A549 (cell line): ENCODE measurements around the gene BAHCC1. TPM values are rescaled to one million over a fixed set of nuclear protein-coding genes. Genes with fewer than 3 reads are reported as not detected.

ENCODE experiments used
- ATAC-seq, 2 experiments: fragments of 200-7000 bp in 1 of 2; fragments of >200 bp in 1 of 2; cut with Nextera tagmentation in 1 of 2; cut with Tn5 transposase in 1 of 2; 3 replicates each; pipeline versions ENCODE4 v1.8.0 to v1.9.1; 2018 to 2020; ENCODE audit warnings: mild to moderate bottlenecking in 1 of 2, moderate library complexity in 1 of 2
- CTCF ChIA-PET: fragments of 300-600 bp; sonication (Branson Sonifier 250); formaldehyde crosslinking; extraction: SDS; loops from one replicate; lab custom pipeline; 2021; ENCODE audit warnings: antibody characterized with exemption, inconsistent platforms; lab: Yijun Ruan, JAX
- POLR2A ChIA-PET: fragments of 350-600 bp; formaldehyde crosslinking; extraction: SDS; loops from one replicate; lab custom pipeline; 2021; ENCODE audit warnings: antibody characterized with exemption, inconsistent platforms; lab: Yijun Ruan, JAX
- DNase-seq, 2 experiments: peaks; one replicate each; pipeline versions ENCODE4 v3.0.0 to v3.0.0-alpha.2; 2011 to 2016; ENCODE audit warnings: low read depth in 1 of 2, low spot score in 1 of 2
- FAIRE-seq: peaks from 2 replicates; lab custom pipeline; 2011; peaks lifted over from hg19 to GRCh38; lab: Jason Lieb, UNC
- H3K27ac ChIP-seq, 2 experiments: fragments of >200 bp; sonication (Bioruptor Twin); formaldehyde crosslinking; 3 replicates each; pipeline ENCODE4 v1.5.1; 2016 to 2017
- H3K4me1 ChIP-seq: fragments of >200 bp; sonication (Bioruptor Twin); formaldehyde crosslinking; 3 replicates; pipeline ENCODE4 v1.6.1; 2016
- H3K4me2 ChIP-seq: fragments of >200 bp; sonication (Bioruptor Twin); formaldehyde crosslinking; 3 replicates; pipeline ENCODE4 v1.6.1; 2016
- H3K4me3 ChIP-seq: fragments of >200 bp; sonication (Bioruptor Twin); formaldehyde crosslinking; 3 replicates; pipeline ENCODE4 v1.5.1; 2016
- H3K9me3 ChIP-seq: fragments of >200 bp; sonication (Bioruptor Twin); formaldehyde crosslinking; 3 replicates; pipeline ENCODE4 v1.6.1; 2016
- CBX8 ChIP-seq: fragments of 200-600 bp; sonication (generic); IDR thresholded peaks from 2 replicates; pipeline ENCODE4 v1.6.1; 2016
- CTCF ChIP-seq: fragments of >200 bp; sonication (Bioruptor Twin); formaldehyde crosslinking; IDR thresholded peaks from 3 replicates; pipeline ENCODE4 v1.5.1; 2016
- FOSB ChIP-seq: fragments of 250-450 bp; sonication (Bioruptor Pico); IDR thresholded peaks from 2 replicates; pipeline ENCODE4 v1.5.0; 2020; ENCODE audit warnings: mild to moderate bottlenecking, moderate library complexity
- KDM5A ChIP-seq: fragments of 200-600 bp; sonication (generic); IDR thresholded peaks from 2 replicates; pipeline ENCODE4 v1.6.1; 2016; ENCODE audit warnings: antibody characterized with exemption, mild to moderate bottlenecking
- NPAS2 ChIP-seq: fragments of 250-450 bp; sonication (Bioruptor Pico); IDR thresholded peaks from 2 replicates; pipeline ENCODE4 v1.8.0; 2022; ENCODE audit warnings: mild to moderate bottlenecking, moderate library complexity, borderline replicate concordance
- NR3C1 ChIP-seq: fragments of >200 bp; sonication (Bioruptor Twin); formaldehyde crosslinking; IDR thresholded peaks from 3 replicates; pipeline ENCODE4 v1.6.1; 2017
- PBX3 ChIP-seq: IDR thresholded peaks from 2 replicates; pipeline ENCODE4 v1.6.1; 2012
- SMC3 ChIP-seq: fragments of >200 bp; sonication (Bioruptor Twin); formaldehyde crosslinking; IDR thresholded peaks from 3 replicates; pipeline ENCODE4 v1.6.1; 2018; ENCODE audit warnings: inconsistent platforms
- TFCP2L1 ChIP-seq: fragments of 250-450 bp; sonication (Bioruptor Pico); IDR thresholded peaks from 2 replicates; pipeline ENCODE4 v1.5.0; 2021; ENCODE audit warnings: mild to moderate bottlenecking
- ZNF302 ChIP-seq: fragments of 250-450 bp; sonication (Bioruptor Pico); IDR thresholded peaks from 2 replicates; pipeline ENCODE4 v1.9.0; 2021; ENCODE audit warnings: inconsistent platforms, mild to moderate bottlenecking, moderate library complexity
- WGBS: methylation state at CpG from one replicate; pipeline ENCODE4 v1.1.6; 2017; ENCODE audit errors: missing lambda C conversion rate; 5-methylcytosine and 5-hydroxymethylcytosine counted together
- polyA plus RNA-seq, 4 experiments: library from polyadenylated mRNA; depleted of rRNA in 3 of 4; stranded (reverse); fragments of >200 nt; fragmentation: RNase III in 1 of 4; extraction: RNeasy Plus Mini Kit Qiagen cat#74134 plus additional on column Dnase treatment in 1 of 4; gene quantifications; 2 replicates in 3 of 4; 3 replicates in 1 of 4; pipeline ENCODE4 v1.2.3, GENCODE V29; 2011 to 2017
- TF ChIP-seq, protein P1 (sequence below): fragments of 450-650 bp; IDR thresholded peaks from 2 replicates; pipeline ENCODE4 v1.6.1; 2014; ENCODE audit warnings: antibody characterized with exemption
- TF ChIP-seq, protein P2 (sequence below): IDR thresholded peaks from 2 replicates; pipeline ENCODE4 v1.6.1; 2012
- TF ChIP-seq, protein P3 (sequence below): fragments of 200-600 bp; sonication (generic); IDR thresholded peaks from 2 replicates; pipeline ENCODE4 v1.6.1; 2016; ENCODE audit warnings: antibody characterized with exemption, mild to moderate bottlenecking, moderate library complexity

Gene BAHCC1
- polyA plus RNA-seq, 2 of the 4 experiments (the other 2 are of a cell fraction): 2.6 to 5.8 TPM

- DNase-seq (peak in 1 of 2 experiments; percentile 49), ATAC-seq (peak; percentile 15 to 41; a peak in 4 of 6 replicates), FAIRE-seq (no peak)
- Histone ChIP-seq H3K9me3 (no peaks in the 10 kb centered on the region), H3K27ac (peak overlapping the region in 1 of 2 experiments; percentile 54; a peak in 2 of 6 replicates), H3K4me2 (no peak overlapping the region), H3K4me1 (peaks cover 28% of the 10 kb centered on the region), H3K4me3 (no peak overlapping the region)
- CTCF ChIA-PET: interaction anchor here (1.0 to 4.9 kb wide), 10 partner anchors 8 to 127 kb away, joined by 3 to 33 read pairs (median 8); no protein-coding TSS in a partner anchor
- WGBS: 82% methylated on average over 22 of the region's 27 CpGs
- TF ChIP-seq PBX3 (no peak), CTCF (no peak; the same call in 2 of the 3 replicates), SMC3 (no peak)
- POLR2A ChIA-PET: no interaction called here
These were observed 14.1 kb downstream of the BAHCC1 start for GRCh38 chr17:81409190-81409935.

- Histone ChIP-seq H3K4me2 (no peak overlapping the region), H3K4me1 (peaks cover 13% of the 10 kb centered on the region; the same call in 1 of the 3 replicates), H3K27ac (no peak overlapping the region), H3K4me3 (no peak overlapping the region), H3K9me3 (no peaks in the 10 kb centered on the region)
- ChIA-PET POLR2A (interaction anchor here (0.6 kb wide), 1 partner anchor 18 kb away, joined by 3 read pairs; no protein-coding TSS in a partner anchor), CTCF (interaction anchor here (1.1 to 4.9 kb wide), 7 partner anchors 10 to 112 kb away, joined by 3 to 33 read pairs (median 7); no protein-coding TSS in a partner anchor)
- WGBS: 85% methylated on average over 13 of the region's 16 CpGs
- ATAC-seq (no peak), DNase-seq (no peak), FAIRE-seq (no peak)
- TF ChIP-seq, protein P1, sequence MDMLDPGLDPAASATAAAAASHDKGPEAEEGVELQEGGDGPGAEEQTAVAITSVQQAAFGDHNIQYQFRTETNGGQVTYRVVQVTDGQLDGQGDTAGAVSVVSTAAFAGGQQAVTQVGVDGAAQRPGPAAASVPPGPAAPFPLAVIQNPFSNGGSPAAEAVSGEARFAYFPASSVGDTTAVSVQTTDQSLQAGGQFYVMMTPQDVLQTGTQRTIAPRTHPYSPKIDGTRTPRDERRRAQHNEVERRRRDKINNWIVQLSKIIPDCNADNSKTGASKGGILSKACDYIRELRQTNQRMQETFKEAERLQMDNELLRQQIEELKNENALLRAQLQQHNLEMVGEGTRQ: no peak
- TF ChIP-seq, protein P2, sequence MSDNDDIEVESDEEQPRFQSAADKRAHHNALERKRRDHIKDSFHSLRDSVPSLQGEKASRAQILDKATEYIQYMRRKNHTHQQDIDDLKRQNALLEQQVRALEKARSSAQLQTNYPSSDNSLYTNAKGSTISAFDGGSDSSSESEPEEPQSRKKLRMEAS: no peak
- no peak for TF ChIP-seq FOSB (CRISPR knock-in tag)
- no peak for TF ChIP-seq NPAS2
- no peak for TF ChIP-seq NR3C1
- TF ChIP-seq, protein P3, sequence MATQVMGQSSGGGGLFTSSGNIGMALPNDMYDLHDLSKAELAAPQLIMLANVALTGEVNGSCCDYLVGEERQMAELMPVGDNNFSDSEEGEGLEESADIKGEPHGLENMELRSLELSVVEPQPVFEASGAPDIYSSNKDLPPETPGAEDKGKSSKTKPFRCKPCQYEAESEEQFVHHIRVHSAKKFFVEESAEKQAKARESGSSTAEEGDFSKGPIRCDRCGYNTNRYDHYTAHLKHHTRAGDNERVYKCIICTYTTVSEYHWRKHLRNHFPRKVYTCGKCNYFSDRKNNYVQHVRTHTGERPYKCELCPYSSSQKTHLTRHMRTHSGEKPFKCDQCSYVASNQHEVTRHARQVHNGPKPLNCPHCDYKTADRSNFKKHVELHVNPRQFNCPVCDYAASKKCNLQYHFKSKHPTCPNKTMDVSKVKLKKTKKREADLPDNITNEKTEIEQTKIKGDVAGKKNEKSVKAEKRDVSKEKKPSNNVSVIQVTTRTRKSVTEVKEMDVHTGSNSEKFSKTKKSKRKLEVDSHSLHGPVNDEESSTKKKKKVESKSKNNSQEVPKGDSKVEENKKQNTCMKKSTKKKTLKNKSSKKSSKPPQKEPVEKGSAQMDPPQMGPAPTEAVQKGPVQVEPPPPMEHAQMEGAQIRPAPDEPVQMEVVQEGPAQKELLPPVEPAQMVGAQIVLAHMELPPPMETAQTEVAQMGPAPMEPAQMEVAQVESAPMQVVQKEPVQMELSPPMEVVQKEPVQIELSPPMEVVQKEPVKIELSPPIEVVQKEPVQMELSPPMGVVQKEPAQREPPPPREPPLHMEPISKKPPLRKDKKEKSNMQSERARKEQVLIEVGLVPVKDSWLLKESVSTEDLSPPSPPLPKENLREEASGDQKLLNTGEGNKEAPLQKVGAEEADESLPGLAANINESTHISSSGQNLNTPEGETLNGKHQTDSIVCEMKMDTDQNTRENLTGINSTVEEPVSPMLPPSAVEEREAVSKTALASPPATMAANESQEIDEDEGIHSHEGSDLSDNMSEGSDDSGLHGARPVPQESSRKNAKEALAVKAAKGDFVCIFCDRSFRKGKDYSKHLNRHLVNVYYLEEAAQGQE: no peak
- no peak for TF ChIP-seq SMC3
- TF ChIP-seq KDM5A: no peak
- no peak for TF ChIP-seq CBX8
- TF ChIP-seq TFCP2L1 (CRISPR knock-in tag): no peak
- no peak for TF ChIP-seq ZNF302 (CRISPR knock-in tag)
These were observed 15.6 kb downstream of the BAHCC1 start for GRCh38 chr17:81410852-81411251.
